TTC549 (cell line): ENCODE results near the gene ARID5B.
"Not testable (repeated sequence)": the region's sequence is repeated elsewhere in the genome, so short reads cannot be mapped to it uniquely, and the experiment has no call there.

Experiments
- FAIRE-seq: peaks from 2 replicates; lab custom pipeline; 2012; peaks lifted over from hg19 to GRCh38; lab: Jason Lieb, UNC

The ARID5B gene

GRCh38 chr10:61967298-61967697 is 65.8 kb downstream of the ARID5B start:
- FAIRE-seq, result no peak

DNA sequence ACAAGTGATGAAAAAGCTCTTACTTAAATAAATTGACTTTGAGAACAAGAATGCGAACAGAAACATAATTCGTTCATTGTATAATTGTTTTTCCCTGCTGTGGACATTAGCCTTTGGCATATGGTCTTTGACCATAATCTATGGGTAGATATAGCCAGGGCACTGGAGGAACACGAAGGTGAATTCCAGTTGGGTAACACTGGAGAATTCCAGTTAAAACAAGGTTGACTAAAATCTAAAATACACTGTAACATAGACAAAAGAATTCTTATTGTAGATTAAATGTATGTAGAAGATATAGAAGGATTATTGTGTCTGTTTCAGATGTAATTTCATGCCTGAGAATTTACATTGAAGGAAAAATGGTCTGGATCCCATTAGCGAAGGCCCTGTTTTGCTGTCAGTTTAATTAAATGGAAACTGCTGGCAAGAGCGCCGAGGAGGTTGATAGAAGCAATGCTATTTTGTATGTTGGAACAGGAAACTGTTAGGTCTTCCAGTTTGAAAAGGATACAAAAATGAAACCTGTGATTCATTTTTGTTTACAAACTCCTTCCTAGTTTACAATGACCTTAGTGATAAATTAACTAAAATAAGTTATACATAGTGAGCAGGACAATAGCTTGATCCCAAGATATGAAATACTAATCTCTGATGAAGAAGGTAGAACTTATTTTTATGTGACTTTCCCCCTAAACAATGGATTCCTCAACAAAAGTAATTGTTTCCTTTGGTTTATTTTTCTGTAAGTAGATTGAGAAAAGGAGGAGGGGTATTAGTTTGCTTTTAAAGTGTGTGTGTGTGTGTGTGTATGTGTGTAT is 68.9 kb downstream of the ARID5B start:
- FAIRE-seq, result no peak

DNA sequence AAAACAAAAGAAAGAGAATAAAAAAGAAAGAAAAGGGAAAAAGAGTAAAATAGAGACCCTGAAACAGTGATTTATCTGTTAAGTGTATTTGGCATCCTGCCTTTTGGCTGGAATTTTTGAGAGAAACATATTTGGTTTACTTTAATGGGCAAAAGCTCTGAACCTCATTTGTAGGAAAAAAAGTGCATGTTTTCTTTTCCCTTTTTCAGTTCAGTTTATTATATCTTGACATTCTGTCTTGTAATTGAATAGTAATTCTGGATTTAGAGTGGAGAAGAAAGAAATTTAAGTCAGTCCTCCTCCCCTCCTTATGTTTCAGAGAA is 69.5 kb downstream of the ARID5B start:
- FAIRE-seq, result no peak

GRCh38 chr10:61973169-61973568 is 71.7 kb downstream of the ARID5B start:
- FAIRE-seq, result no peak

DNA sequence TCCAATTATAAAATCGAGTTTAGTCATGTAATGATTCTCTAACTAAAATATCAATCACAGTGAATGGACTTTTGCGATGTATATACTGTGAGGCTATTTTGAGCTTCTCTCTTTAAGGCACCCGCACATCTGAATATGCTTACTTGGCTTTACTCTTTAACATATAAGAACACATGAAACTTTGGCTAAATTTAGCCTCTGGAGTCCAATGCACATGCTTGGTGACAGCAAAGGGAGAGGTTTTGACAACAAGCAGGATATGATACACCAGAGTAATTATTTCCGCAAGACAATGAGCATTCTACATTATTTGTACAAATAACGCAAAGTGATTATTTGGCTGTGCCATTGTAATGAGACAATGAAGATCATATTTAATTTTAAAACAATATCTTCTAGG is 72.4 kb downstream of the ARID5B start:
- no peak for FAIRE-seq

- FAIRE-seq, result no peak
These were observed 73.3 kb downstream of the ARID5B start for GRCh38 chr10:61974601-61975390.

DNA sequence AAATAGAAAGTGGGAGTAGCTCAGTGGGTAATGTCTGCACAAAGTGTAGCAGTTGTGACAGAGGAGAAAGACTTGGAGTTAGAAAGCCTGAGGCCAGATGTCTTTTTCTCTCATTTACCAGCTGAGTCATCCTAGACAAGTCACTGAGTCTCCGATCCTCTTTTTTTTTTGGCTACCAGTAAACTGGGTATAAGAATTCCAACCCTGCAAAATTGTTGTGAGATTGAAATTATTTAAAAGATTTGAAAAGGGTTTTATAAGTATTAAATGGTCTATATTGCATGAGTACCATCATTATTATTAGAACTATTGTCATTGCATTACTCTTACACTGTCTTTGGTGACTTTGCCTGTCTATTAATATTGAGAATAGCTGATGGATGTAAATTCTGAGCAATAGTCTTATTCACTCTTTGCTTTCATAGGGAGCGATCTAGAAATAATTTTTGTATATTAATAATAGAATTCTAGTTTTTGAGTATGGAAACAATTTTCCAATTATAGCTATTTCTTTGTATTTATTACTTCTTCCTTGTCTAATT is 74.0 kb downstream of the ARID5B start:
- FAIRE-seq, result no peak

GRCh38 chr10:61976951-61977721 is 75.6 kb downstream of the ARID5B start:
- FAIRE-seq, result not testable (repeated sequence)

- no peak for FAIRE-seq
These were observed 77.5 kb downstream of the ARID5B start for GRCh38 chr10:61978965-61979364.

DNA sequence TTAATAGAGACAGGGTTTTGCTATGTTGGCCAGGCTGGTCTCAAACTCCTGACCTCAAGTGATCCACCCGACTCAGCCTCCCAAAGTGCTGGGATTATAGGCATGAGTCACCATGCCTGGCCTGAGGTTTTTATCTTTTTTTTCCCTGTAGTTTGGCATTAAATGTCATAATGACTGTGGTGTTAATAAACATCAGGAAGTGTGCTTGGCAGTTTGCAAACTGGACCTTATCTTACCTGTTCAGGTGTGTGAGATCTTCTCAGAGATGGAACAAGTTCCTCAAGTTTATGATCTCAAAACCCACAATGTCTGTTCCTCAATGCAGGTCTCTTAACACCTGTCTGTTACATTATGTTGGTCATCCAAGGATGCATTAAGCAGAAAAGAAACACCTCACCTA is 80.0 kb downstream of the ARID5B start:
- no peak for FAIRE-seq

- FAIRE-seq, result no peak
These were observed 81.8 kb downstream of the ARID5B start for GRCh38 chr10:61983255-61983654.

DNA sequence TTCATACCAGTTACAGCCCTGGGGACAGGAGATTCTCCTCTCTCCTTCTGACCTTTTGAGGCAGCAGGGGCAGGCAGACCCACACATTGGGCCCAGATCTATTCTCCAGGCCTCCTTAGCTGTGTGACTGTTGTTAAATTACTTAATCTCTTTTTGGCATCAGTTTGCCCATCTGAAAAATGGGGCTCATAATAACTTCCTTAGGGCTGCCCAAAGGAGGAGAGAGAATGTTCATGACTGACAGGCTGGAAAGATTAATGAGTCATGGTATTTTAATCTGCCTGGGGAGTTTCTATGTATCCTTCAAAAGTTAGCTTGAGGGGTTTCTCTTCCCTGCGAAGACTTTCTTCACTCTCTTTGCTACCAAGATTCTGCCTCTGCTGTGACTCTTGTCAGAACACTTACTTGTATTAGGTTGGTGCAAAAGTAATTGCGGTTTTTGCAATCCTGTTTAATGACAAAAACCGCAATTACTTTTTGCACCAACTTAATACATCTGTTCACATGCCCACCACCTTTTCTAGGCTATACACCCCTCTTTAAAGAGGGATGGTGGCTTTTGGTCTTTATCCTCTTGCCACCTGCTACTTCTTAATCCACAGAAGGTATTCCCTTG is 83.4 kb downstream of the ARID5B start:
- no peak for FAIRE-seq

DNA sequence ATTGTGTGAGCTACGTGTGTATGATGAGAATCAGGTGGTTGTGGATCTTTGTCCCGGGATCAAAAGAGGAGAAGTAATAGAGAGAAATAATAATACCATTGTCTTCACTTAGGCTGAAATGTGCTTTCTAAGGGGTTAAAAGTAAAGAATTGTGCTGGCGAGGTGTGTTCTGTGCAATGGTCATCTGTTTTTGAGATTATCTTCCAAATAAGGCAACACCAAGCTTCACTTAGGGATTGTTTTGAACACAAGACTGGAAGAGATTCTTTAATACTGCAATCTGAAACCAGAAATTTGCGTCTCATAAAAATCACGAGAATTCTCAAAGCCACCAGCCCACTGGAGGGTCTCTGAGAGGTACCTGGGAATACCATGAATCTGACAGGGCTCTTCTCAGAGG is 84.2 kb downstream of the ARID5B start:
- no peak for FAIRE-seq

GRCh38 chr10:61986382-61986781 is 84.9 kb downstream of the ARID5B start:
- FAIRE-seq, result no peak

DNA sequence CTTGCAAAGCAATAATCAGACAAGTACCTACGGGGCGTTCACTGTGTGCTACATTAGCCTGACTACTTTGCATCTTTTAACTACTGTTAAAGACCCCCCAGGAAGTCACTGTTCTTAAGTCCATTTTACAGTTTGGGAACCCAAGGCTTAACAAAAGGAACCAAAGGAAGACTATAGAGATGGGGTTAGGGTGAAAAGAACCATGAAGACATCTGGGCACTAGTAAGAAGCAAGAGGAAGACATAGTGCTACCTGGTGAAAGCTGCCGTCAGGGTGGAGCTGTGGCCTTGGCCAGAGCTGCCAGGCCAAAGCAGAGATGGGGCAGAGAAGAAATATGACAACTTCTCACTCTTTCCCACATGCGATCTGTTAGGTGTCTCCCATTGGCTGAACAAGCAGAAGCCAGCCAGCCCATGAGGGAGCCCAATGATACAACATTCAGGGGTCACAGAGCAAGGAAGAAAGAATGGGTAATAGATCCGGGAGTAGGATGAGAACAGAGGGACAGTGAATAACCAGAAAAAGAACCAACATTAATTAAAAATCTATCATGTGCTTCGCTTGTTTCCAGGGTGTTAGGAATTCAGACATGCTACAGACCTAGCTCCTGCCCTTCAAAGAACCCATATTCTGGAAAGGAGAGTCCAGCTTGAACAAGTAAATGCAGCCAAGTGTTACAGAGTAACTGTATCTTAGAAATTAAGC is 85.4 kb downstream of the ARID5B start:
- no peak for FAIRE-seq

- FAIRE-seq, result no peak
These were observed 86.0 kb downstream of the ARID5B start for GRCh38 chr10:61987537-61987936.

DNA sequence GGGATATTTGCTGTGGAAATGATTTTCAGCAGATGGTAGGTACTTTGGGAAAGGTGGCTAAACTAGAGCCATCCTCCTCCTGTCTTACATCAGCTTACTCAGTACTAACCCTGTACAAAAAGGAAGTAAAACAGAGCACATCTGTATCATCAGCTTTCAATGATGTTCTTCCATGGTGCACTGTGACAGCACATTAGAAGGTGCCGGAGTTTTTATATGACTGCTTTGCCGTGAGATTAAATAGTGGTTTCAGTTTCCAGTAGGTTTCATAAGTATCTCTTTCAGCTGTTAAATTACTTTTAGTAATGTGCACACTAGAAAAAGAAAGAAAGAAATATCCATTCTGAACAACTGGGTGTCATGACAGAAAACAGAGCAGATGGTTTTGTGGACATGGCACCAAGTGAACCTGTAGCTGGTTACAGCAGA is 86.5 kb downstream of the ARID5B start:
- FAIRE-seq, result no peak

DNA sequence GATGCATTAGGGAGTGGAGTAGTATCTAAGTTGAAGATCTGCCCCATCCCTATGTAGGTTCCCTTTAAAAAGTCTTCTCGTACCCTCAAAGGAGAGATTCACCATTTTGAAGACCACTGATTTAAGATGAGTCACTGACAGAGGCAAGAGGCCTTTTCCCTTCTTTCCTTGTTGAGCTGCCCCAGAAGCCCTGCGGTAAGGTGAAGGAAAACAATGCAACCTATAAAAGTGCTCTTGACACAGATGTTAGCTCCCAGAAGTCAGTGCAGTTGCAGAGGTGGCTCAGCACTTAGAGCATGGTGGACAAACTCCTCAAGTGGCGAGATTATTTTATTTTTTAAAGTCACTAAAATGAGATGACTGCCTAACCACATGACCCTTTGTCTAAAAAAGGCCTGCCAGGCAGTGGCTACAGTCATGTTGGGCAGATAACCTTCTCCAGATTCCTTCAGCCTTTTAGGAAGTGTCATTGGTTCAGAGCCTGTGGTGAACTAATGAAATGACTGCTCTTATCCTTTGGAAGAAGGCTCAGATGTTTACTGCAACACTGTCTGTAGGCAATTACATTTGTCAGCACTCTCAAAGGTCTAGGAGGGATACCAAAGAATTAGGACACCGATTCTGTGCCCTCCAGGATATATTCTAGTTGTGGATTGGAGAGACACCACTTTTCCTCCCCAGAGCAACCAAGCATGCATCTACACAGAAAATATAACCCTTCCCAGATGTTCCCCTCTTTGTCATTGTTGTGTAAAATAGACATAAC is 88.7 kb downstream of the ARID5B start:
- FAIRE-seq, result no peak

- FAIRE-seq, result no peak
These were observed 89.2 kb downstream of the ARID5B start for GRCh38 chr10:61990761-61991135.

DNA sequence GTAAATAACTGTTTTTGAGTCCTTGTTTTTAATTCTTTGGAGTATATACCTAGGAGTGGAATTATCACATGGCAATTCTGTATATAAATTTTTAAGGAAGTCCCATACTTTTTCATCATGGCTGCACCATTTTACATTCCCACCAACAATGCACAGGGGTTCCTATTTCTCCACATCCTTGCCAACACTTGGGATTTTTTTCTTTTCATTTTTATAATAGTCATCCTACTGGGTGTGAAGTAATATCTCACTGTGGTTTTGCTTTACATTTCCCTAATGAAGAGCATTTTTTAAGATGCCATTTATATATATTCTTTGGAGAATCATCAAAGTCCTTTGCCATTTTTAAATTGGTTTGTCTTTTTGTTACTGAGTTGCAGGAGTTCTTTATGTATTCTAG is 89.7 kb downstream of the ARID5B start:
- FAIRE-seq, result no peak

- FAIRE-seq, result no peak
These were observed 90.6 kb downstream of the ARID5B start for GRCh38 chr10:61992059-61992460.
